Measurements from ENCODE around the gene STRAP.

Gene STRAP

GRCh38 chr12:15918066-15918465 lies 35.9 kb downstream of the STRAP start:
- Histone ChIP-seq H3K4me3 (ENCODE audit: severe bottlenecking) (no peak overlapping the region), H3K27me3 (ENCODE audit: insufficient read depth, poor library complexity, severe bottlenecking) (no peaks in the 10 kb centered on the region), H3K4me1 (ENCODE audit: insufficient read depth, poor library complexity, severe bottlenecking) (no peaks in the 10 kb centered on the region), H3K27ac (ENCODE audit: poor library complexity, severe bottlenecking) (no peak overlapping the region), H3K36me3 (ENCODE audit: low read depth) (no peaks in the 10 kb centered on the region), H3K9me3 (ENCODE audit: severe bottlenecking) (no peaks in the 10 kb centered on the region)
- TF ChIP-seq CTCF (IDR thresholded peaks at IDR 0.05; ENCODE audit: poor library complexity, severe bottlenecking) = no peak
- DNase-seq (ENCODE audit: low spot score) (no peak), ATAC-seq (ENCODE audit: low read depth) (no peak)

- Histone ChIP-seq H3K36me3 (ENCODE audit: low read depth) (no peaks in the 10 kb centered on the region), H3K27ac (ENCODE audit: poor library complexity, severe bottlenecking) (no peak overlapping the region), H3K9me3 (ENCODE audit: severe bottlenecking) (no peaks in the 10 kb centered on the region), H3K4me3 (ENCODE audit: severe bottlenecking) (no peak overlapping the region), H3K4me1 (ENCODE audit: insufficient read depth, poor library complexity, severe bottlenecking) (no peaks in the 10 kb centered on the region), H3K27me3 (ENCODE audit: insufficient read depth, poor library complexity, severe bottlenecking) (no peaks in the 10 kb centered on the region)
- TF ChIP-seq CTCF (IDR thresholded peaks at IDR 0.05; ENCODE audit: poor library complexity, severe bottlenecking) = no peak
- DNase-seq (ENCODE audit: low spot score) = no peak
- ATAC-seq (ENCODE audit: low read depth) = no peak
Measured at GRCh38 chr12:15919418-15919817, 37.2 kb downstream of the STRAP start.

- ATAC-seq (ENCODE audit: low read depth) = no peak
Measured at GRCh38 chr12:15924956-15925355, 42.8 kb downstream of the STRAP start.

GRCh38 chr12:15928346-15928745 lies 46.2 kb downstream of the STRAP start:
- DNase-seq (ENCODE audit: low spot score) (no peak), ATAC-seq (ENCODE audit: low read depth) (peak; percentile 77)
- no peak for TF ChIP-seq CTCF (IDR thresholded peaks at IDR 0.05; ENCODE audit: poor library complexity, severe bottlenecking)
- Histone ChIP-seq H3K9me3 (ENCODE audit: severe bottlenecking) (no peaks in the 10 kb centered on the region), H3K4me3 (ENCODE audit: severe bottlenecking) (no peak overlapping the region), H3K4me1 (ENCODE audit: insufficient read depth, poor library complexity, severe bottlenecking) (peaks cover 10% of the 10 kb centered on the region), H3K27ac (ENCODE audit: poor library complexity, severe bottlenecking) (no peak overlapping the region), H3K27me3 (ENCODE audit: insufficient read depth, poor library complexity, severe bottlenecking) (no peaks in the 10 kb centered on the region), H3K36me3 (ENCODE audit: low read depth) (no peaks in the 10 kb centered on the region)

More at GRCh38 chr12:15924956-15925355, 42.8 kb downstream of the STRAP start:
- Histone ChIP-seq H3K4me3 (ENCODE audit: severe bottlenecking) (no peak overlapping the region), H3K4me1 (ENCODE audit: insufficient read depth, poor library complexity, severe bottlenecking) (peaks cover 10% of the 10 kb centered on the region), H3K36me3 (ENCODE audit: low read depth) (no peaks in the 10 kb centered on the region), H3K27ac (ENCODE audit: poor library complexity, severe bottlenecking) (no peak overlapping the region), H3K27me3 (ENCODE audit: insufficient read depth, poor library complexity, severe bottlenecking) (no peaks in the 10 kb centered on the region), H3K9me3 (ENCODE audit: severe bottlenecking) (no peaks in the 10 kb centered on the region)
- no peak for DNase-seq (ENCODE audit: low spot score)
- TF ChIP-seq CTCF (IDR thresholded peaks at IDR 0.05; ENCODE audit: poor library complexity, severe bottlenecking) = no peak

GRCh38 chr12:15928870-15929571 lies 46.8 kb downstream of the STRAP start:
- no peak for TF ChIP-seq CTCF (IDR thresholded peaks at IDR 0.05; ENCODE audit: poor library complexity, severe bottlenecking)
- H3K27ac ChIP-seq (ENCODE audit: poor library complexity, severe bottlenecking) = no peak overlapping the region
- no peak for DNase-seq (ENCODE audit: low spot score)
- no peaks in the 10 kb centered on the region for H3K27me3 ChIP-seq (ENCODE audit: insufficient read depth, poor library complexity, severe bottlenecking)
- no peak for ATAC-seq (ENCODE audit: low read depth)
- H3K4me1 ChIP-seq (ENCODE audit: insufficient read depth, poor library complexity, severe bottlenecking) = peaks cover 10% of the 10 kb centered on the region
- H3K36me3 ChIP-seq (ENCODE audit: low read depth) = no peaks in the 10 kb centered on the region
- H3K4me3 ChIP-seq (ENCODE audit: severe bottlenecking) = no peak overlapping the region
- no peaks in the 10 kb centered on the region for H3K9me3 ChIP-seq (ENCODE audit: severe bottlenecking)

All from RWPE2 (cell line).